IMR-90 (cell line): ENCODE measurements around the gene CUX1. TPM values are rescaled to one million over a fixed set of nuclear protein-coding genes. Genes with fewer than 3 reads are reported as not detected.

Experiments
- ATAC-seq: fragments of 200-7000 bp; cut with Tn5 transposase; 2 replicates; pipeline ENCODE4 v1.9.1; 2020; ENCODE audit warnings: low read depth, mild to moderate bottlenecking, moderate library complexity
- BruUV-seq: library from RNA; stranded (reverse); fragments of 400-500 nt; replicated peaks from 2 replicates; lab custom pipeline; 2021; lab: Mats Ljungman, UMichigan
- CTCF ChIA-PET: fragments of 300-600 bp; formaldehyde crosslinking; extraction: SDS; loops from one replicate; lab custom pipeline; 2021; ENCODE audit warnings: antibody characterized with exemption; lab: Yijun Ruan, JAX
- POLR2A ChIA-PET: fragments of 300-600 bp; sonication (Branson Sonifier 250); formaldehyde crosslinking; loops from one replicate; lab custom pipeline; 2022; ENCODE audit warnings: antibody characterized with exemption; ENCODE audit not compliant: unreplicated experiment; lab: Charles Lee
- DNase-seq: peaks from one replicate; pipeline ENCODE4 v3.0.0; 2013
- H2AFZ ChIP-seq: replicated peaks from 2 replicates; pipeline ENCODE3; 2013; ENCODE audit warnings: low read length, mild to moderate bottlenecking; ENCODE audit not compliant: poor library complexity
- H2AK5ac ChIP-seq: 2 replicates; pipeline ENCODE4 v1.6.1; 2013; ENCODE audit warnings: low read depth, low read length, inconsistent platforms
- H2AK9ac ChIP-seq: replicated peaks from 2 replicates; pipeline ENCODE3; 2013; ENCODE audit warnings: mild to moderate bottlenecking, low read depth, low read length, moderate library complexity; ENCODE audit not compliant: poor library complexity
- H2BK120ac ChIP-seq: 2 replicates; pipeline ENCODE4 v1.6.1; 2013; ENCODE audit warnings: low read depth, low read length, inconsistent platforms
- H2BK15ac ChIP-seq: 3 replicates; pipeline ENCODE4 v1.6.1; 2013; ENCODE audit warnings: low read depth, low read length, inconsistent platforms
- H2BK20ac ChIP-seq: 2 replicates; pipeline ENCODE4 v1.6.1; 2013; ENCODE audit warnings: low read depth, mild to moderate bottlenecking, inconsistent platforms, low read length, moderate library complexity
- H2BK5ac ChIP-seq: 2 replicates; pipeline ENCODE4 v1.6.1; 2013; ENCODE audit warnings: mild to moderate bottlenecking, low read depth, low read length, inconsistent platforms; ENCODE audit not compliant: poor library complexity, severe bottlenecking
- H3K14ac ChIP-seq: replicated peaks from 2 replicates; pipeline ENCODE4 v1.6.1; 2013; ENCODE audit warnings: low read depth, low read length, inconsistent platforms
- H3K18ac ChIP-seq: 2 replicates; pipeline ENCODE4 v1.6.1; 2013; ENCODE audit warnings: low read depth, low read length, control low read depth
- H3K23ac ChIP-seq: 2 replicates; pipeline ENCODE4 v1.6.1; 2013; ENCODE audit warnings: low read depth, low read length, inconsistent platforms
- H3K27ac ChIP-seq: 2 replicates; pipeline ENCODE4 v1.5.1; 2013; ENCODE audit warnings: mild to moderate bottlenecking, control low read depth, low read length; ENCODE audit not compliant: insufficient read depth
- H3K27me3 ChIP-seq: 2 replicates; pipeline ENCODE4 v1.6.1; 2013; ENCODE audit warnings: low read length; ENCODE audit not compliant: control insufficient read depth, insufficient read depth
- H3K36me3 ChIP-seq: 2 replicates; pipeline ENCODE4 v1.6.1; 2013; ENCODE audit warnings: low read length, mixed read lengths; ENCODE audit not compliant: control insufficient read depth, insufficient read depth
- H3K4ac ChIP-seq: 2 replicates; pipeline ENCODE4 v1.6.1; 2013; ENCODE audit warnings: low read depth, low read length, inconsistent platforms
- H3K4me1 ChIP-seq: 2 replicates; pipeline ENCODE4 v1.6.1; 2013; ENCODE audit warnings: low read length, mixed read lengths; ENCODE audit not compliant: control insufficient read depth, insufficient read depth
- H3K4me2 ChIP-seq: 2 replicates; pipeline ENCODE4 v1.6.1; 2013; ENCODE audit warnings: low read depth, mild to moderate bottlenecking, control low read depth, low read length, moderate library complexity
- H3K4me3 ChIP-seq: 2 replicates; pipeline ENCODE4 v1.5.1; 2013; ENCODE audit warnings: low read depth, mild to moderate bottlenecking, control low read depth, low read length, moderate library complexity; ENCODE audit not compliant: insufficient read depth
- H3K56ac ChIP-seq: 2 replicates; pipeline ENCODE4 v1.6.1; 2013; ENCODE audit warnings: low read length, inconsistent platforms; ENCODE audit not compliant: insufficient read depth; ENCODE audit errors: extremely low read depth
- H3K79me1 ChIP-seq, 2 experiments: 2 replicates each; pipeline ENCODE4 v1.6.1; 2013; ENCODE audit warnings: low read length in 2 of 2, inconsistent platforms in 1 of 2, low read depth in 1 of 2
- H3K9ac ChIP-seq: 2 replicates; pipeline ENCODE4 v1.6.1; 2013; ENCODE audit warnings: low read depth, low read length, control low read depth
- H3K9me1 ChIP-seq: 2 replicates; pipeline ENCODE4 v1.6.1; 2013; ENCODE audit warnings: low read length, inconsistent platforms; ENCODE audit not compliant: insufficient read depth
- H3K9me3 ChIP-seq: 2 replicates; pipeline ENCODE4 v1.6.1; 2013; ENCODE audit warnings: low read length; ENCODE audit not compliant: control insufficient read depth, insufficient read depth
- H4K20me1 ChIP-seq: 2 replicates; pipeline ENCODE4 v1.6.1; 2013; ENCODE audit warnings: low read length, inconsistent platforms; ENCODE audit not compliant: insufficient read depth
- H4K5ac ChIP-seq: 2 replicates; pipeline ENCODE4 v1.6.1; 2013; ENCODE audit warnings: mild to moderate bottlenecking, low read depth, low read length, control low read depth
- H4K8ac ChIP-seq, 2 experiments: 2 replicates each; pipeline ENCODE4 v1.6.1; 2013; ENCODE audit warnings: low read depth in 2 of 2, low read length in 2 of 2, control low read depth in 1 of 2, inconsistent platforms in 1 of 2
- H4K91ac ChIP-seq: 2 replicates; pipeline ENCODE4 v1.6.1; 2013; ENCODE audit warnings: low read depth, low read length, inconsistent platforms; ENCODE audit not compliant: insufficient read depth
- MXI1 ChIP-seq: IDR thresholded peaks from 2 replicates; pipeline ENCODE4 v1.6.1; 2012; ENCODE audit warnings: low read depth, mild to moderate bottlenecking, low read length, moderate library complexity, borderline replicate concordance
- WGBS, 2 experiments: methylation state at CpG; one replicate each; pipeline versions ENCODE4 v1.1.5 to v1.1.7; 2013; ENCODE audit warnings: missing lambda C conversion rate in 2 of 2; ENCODE audit not compliant: insufficient read length in 1 of 2; ENCODE audit errors: extremely low coverage in 2 of 2; 5-methylcytosine and 5-hydroxymethylcytosine counted together
- dilution Hi-C: fragments of 300-500 bp; cut with HindIII; formaldehyde crosslinking; loops from one replicate; pipeline ENCODE4 v1.14.3; 2018; ENCODE audit warnings: low sequenced_read_pairs; ENCODE audit not compliant: unreplicated experiment
- in situ Hi-C: fragments of 300-500 bp; cut with MboI; formaldehyde crosslinking; loops from 3 replicates; pipeline ENCODE4 v1.14.3; 2019; ENCODE audit warnings: low sequenced_read_pairs, inconsistent platforms, mixed read lengths
- intact Hi-C: fragments of 100-400 bp; cut with micrococcal nuclease; formaldehyde crosslinking; loops from 2 replicates; pipeline ENCODE4 v1.10.0; 2022
- polyA plus RNA-seq, 3 experiments: library from polyadenylated mRNA; depleted of rRNA; stranded (reverse); fragments of >200 nt; gene quantifications; 2 replicates each; pipeline ENCODE4 v1.2.3, GENCODE V29; 2012; ENCODE audit warnings: low replicate concordance in 1 of 3
- total RNA-seq: library from RNA; depleted of rRNA; stranded (reverse); fragments of >200 nt; gene quantifications from 2 replicates; pipeline ENCODE4 v1.2.3, GENCODE V29; 2012

CUX1 gene
- total and polyA plus RNA-seq, 2 of the 4 experiments (the other 2 are of a cell fraction), result 19.7 to 46.4 TPM

- Histone ChIP-seq H2BK15ac (no peak overlapping the region), H3K36me3 (peaks cover 6% of the 10 kb centered on the region), H3K56ac (no peak overlapping the region), H3K9ac (no peak overlapping the region), H2AK5ac (no peak overlapping the region), H3K9me3 (no peaks in the 10 kb centered on the region), H3K4me3 (no peak overlapping the region), H3K4me1 (no peaks in the 10 kb centered on the region), H3K14ac (no peak overlapping the region), H3K4ac (no peak overlapping the region), H2AK9ac (no peak overlapping the region), H2BK120ac (no peak overlapping the region), H3K27ac (no peak overlapping the region), H3K4me2 (no peak overlapping the region), H3K18ac (no peak overlapping the region), H4K8ac (no peak overlapping the region), H2BK20ac (no peak overlapping the region), H4K20me1 (no peaks in the 10 kb centered on the region; the same call in 1 of the 2 replicates), H3K27me3 (no peaks in the 10 kb centered on the region), H2AFZ (no peak overlapping the region), H2BK5ac (no peak overlapping the region), H3K9me1 (no peaks in the 10 kb centered on the region), H4K91ac (no peak overlapping the region), H3K79me1 (peaks cover 0 to 4% of the 10 kb centered on the region in 2 experiments; a peak in 1 of 4 replicates), H4K5ac (no peak overlapping the region), H3K23ac (no peak overlapping the region)
- TSS peak; percentile 1 for BruUV-seq
- DNase-seq (no peak), ATAC-seq (no peak)
- dilution Hi-C loops, result no loop called here
- CTCF ChIA-PET, result interaction anchor here (0.6 kb wide), 1 partner anchor 132 kb away, joined by 3 read pairs; no protein-coding TSS in a partner anchor
- in situ Hi-C loops, result loop anchor here (25.0 kb wide), 1 partner anchor 892 kb away; the partner anchor contains the start of gene COL26A1
- no peak for TF ChIP-seq MXI1
- intact Hi-C loops, result no loop called here
- POLR2A ChIA-PET, result no interaction called here
- 96% methylated on average over 8 of the region's 8 CpGs; no CpG with 5 or more reads in 1 of the 2 experiments for WGBS, 2 experiments
Measured at GRCh38 chr7:102254521-102254920, 437.1 kb downstream of the CUX1 start.
